IPS DF 6.9 (cell line): ENCODE data around the gene FBXO24.
"Not testable (repeated sequence)": the region's sequence is repeated elsewhere in the genome, so short reads cannot be mapped to it uniquely, and the experiment has no call there.

Source experiments
- DNase-seq: peaks from one replicate; pipeline ENCODE4 v3.0.0-alpha.2; 2013; ENCODE audit warnings: low read depth, low spot score
- H3K27ac ChIP-seq: one replicate; pipeline ENCODE4 v1.5.1; 2013; ENCODE audit warnings: low read length, control low read depth
- H3K27me3 ChIP-seq: 2 replicates; pipeline ENCODE4 v1.6.1; 2013; ENCODE audit warnings: mild to moderate bottlenecking, low read length; ENCODE audit not compliant: control insufficient read depth, insufficient read depth
- H3K36me3 ChIP-seq: 2 replicates; pipeline ENCODE4 v1.6.1; 2013; ENCODE audit warnings: low read length; ENCODE audit not compliant: control insufficient read depth, insufficient read depth
- H3K4me1 ChIP-seq: 2 replicates; pipeline ENCODE4 v1.6.1; 2013; ENCODE audit warnings: low read length; ENCODE audit not compliant: control insufficient read depth, insufficient read depth
- H3K4me3 ChIP-seq: 2 replicates; pipeline ENCODE4 v1.5.1; 2013; ENCODE audit warnings: mild to moderate bottlenecking, low read length
- H3K9me3 ChIP-seq: 2 replicates; pipeline ENCODE4 v1.6.1; 2013; ENCODE audit warnings: low read length, inconsistent platforms; ENCODE audit not compliant: control insufficient read depth, insufficient read depth
- whole genome bisulfite sequencing: extraction: QIAGEN DNeasy Blood & Tissue Kit; methylation state at CpG from one replicate; pipeline ENCODE4 v1.1.7; 2013; ENCODE audit warnings: mixed read lengths, missing lambda C conversion rate; ENCODE audit not compliant: insufficient read length, insufficient coverage; 5-methylcytosine and 5-hydroxymethylcytosine counted together

Gene FBXO24, protein sequence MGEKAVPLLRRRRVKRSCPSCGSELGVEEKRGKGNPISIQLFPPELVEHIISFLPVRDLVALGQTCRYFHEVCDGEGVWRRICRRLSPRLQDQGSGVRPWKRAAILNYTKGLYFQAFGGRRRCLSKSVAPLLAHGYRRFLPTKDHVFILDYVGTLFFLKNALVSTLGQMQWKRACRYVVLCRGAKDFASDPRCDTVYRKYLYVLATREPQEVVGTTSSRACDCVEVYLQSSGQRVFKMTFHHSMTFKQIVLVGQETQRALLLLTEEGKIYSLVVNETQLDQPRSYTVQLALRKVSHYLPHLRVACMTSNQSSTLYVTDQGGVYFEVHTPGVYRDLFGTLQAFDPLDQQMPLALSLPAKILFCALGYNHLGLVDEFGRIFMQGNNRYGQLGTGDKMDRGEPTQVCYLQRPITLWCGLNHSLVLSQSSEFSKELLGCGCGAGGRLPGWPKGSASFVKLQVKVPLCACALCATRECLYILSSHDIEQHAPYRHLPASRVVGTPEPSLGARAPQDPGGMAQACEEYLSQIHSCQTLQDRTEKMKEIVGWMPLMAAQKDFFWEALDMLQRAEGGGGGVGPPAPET

DNA sequence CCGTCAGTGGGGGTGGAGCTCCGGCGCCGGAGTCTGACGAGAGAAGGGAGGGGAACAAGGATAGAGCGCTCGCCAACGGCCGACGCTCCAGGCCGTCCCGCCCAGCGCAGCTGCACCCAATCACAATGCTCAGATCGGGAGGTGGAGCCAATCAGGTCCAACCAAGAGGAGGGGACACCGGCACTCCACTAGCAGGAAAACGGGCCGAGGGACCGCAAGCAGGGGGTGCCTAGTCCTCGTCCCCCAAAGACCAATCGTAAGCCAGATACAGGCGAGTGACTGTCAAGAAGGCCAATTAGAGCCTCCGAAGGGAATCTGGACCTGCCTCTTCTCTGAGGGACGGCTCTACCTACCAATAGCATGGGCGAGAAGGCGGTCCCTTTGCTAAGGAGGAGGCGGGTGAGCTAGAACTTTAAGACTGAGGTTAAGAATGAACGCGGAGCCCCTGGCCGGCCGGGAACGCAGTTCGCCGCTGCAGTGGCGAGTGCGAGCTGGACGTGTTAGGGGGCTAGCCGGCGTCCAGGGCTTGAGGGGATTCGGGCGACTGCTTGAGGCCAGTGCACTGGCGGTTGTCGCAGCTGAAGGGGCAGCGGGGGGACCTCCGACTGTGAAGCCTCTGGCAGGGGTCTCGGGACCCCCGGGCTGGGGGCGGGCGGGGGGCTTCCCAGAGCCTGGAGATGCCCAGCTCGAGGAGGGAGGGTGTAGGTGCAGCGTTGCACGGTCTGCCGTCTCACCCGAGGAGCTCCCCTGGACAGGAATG lies at the start of gene FBXO24:
Gene FBXO24, plus strand, starts transcription at position 63 of the 760 bp plus-strand sequence. Its CDS starts 298 bp downstream, at position 361.
- no peaks in the 10 kb centered on the region; the same call in 1 of the 2 replicates for H3K36me3 ChIP-seq

DNA sequence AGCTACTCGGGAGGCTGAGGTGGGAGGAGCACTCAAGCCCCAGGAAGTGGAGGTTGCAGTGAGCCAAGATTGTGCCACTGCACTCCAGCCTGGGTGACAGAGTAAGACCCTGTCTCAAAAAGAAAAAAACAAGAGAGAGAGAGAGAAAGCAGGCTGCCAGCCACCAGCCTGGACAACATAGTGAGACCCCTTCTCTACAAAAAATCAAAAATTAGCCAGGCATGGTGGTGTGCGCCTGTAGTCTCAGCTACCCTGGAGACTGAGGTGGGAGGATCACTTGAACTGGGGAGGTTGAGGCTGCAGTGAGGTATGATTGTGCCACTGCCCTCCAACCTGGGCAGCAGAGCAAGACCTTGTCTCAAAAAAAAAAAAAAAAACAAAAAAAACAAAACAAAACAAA lies 49.4 kb upstream of the FBXO24 start:
- DNase-seq, H3K36me3 ChIP-seq, H3K9me3 ChIP-seq, H3K4me3 ChIP-seq, H3K4me1 ChIP-seq, H3K27me3 ChIP-seq, H3K27ac ChIP-seq: not testable (repeated sequence)
- no CpG with 5 or more reads among the region's 2 CpGs for WGBS

More for the DNA sequence above, at the start of gene FBXO24:
- peak; percentile 100 for DNase-seq
- H3K9me3 ChIP-seq = no peaks in the 10 kb centered on the region
- WGBS = no CpG with 5 or more reads among the region's 53 CpGs
- peaks cover 14% of the 10 kb centered on the region for H3K4me1 ChIP-seq
- H3K27ac ChIP-seq = no peak within 1 kb of the TSS
- no peaks in the 10 kb centered on the region for H3K27me3 ChIP-seq
- H3K4me3 ChIP-seq = peak within 1 kb of the TSS; percentile 77

DNA sequence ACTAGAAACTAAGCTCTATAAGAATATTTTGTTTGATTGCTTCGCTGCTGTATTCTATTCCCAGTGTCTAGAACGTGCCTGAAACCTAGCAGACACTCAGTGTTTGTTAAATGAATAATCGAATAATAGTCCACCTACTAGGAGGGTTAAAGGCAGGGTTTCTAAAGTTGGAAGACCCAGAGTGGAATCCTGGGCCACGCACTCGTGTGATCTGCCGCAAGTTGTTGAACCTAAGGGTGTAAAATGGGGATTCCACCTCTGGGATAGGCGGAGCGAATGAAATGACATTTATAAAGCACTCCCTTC lies 47.8 kb upstream of the FBXO24 start:
- Histone ChIP-seq H3K9me3 (no peaks in the 10 kb centered on the region), H3K27ac (no peak overlapping the region), H3K27me3 (0 out of 2 replicates have a peak, but pooled peaks cover 1% of the 10 kb centered on the region), H3K4me1 (peaks cover 4% of the 10 kb centered on the region; the same call in 1 of the 2 replicates), H3K36me3 (no peaks in the 10 kb centered on the region), H3K4me3 (peak overlapping the region; percentile 15; the same call in 1 of the 2 replicates)
- no CpG with 5 or more reads among the region's 8 CpGs for WGBS
- DNase-seq = no peak

DNA sequence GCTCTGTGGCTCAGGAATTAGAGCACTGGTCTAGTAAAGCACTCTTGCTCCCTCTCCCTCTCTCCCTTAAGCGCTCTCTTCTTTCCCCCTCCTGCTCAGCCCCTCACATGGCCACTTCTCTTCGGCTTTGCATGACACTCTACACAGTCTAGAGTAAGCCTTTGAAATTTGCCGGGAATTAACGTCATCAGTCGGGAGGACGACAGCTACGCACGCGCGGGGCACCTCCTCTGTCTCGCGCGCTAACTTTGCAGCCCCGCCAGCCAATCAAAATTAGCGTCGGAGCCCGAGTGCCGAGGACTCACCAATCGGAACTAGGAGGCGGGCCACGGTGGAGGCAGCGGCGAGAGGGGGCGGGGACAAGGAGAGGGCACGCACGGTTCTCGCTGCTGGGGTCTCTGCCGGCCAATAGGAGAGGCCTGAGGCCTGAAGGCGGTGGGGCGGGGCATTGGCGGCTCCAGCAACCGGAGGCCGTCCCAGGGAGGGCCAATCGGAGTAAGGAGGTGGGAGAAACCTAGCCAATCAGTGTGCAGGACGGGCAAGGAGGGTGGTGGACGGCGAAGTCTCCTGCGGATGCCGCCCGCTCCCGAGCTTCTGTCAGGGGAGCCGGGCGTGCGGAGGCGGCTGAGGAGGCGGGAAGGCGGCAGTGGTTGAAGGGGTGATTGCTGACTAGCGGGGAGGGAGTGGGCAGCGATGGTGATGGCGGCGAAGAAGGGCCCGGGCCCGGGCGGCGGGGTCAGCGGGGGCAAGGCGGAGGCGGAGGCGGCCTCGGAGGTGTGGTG lies 47.3 kb upstream of the FBXO24 start, which contains the start of gene AGFG2:
Gene AGFG2, plus strand, starts transcription at position 550 of the 782 bp plus-strand sequence. Its CDS starts 144 bp downstream, at position 694.
- Histone ChIP-seq H3K27ac (no peak within 1 kb of the TSS), H3K27me3 (0 out of 2 replicates have a peak, but pooled peaks cover 1% of the 10 kb centered on the region), H3K9me3 (no peaks in the 10 kb centered on the region), H3K4me3 (peak within 1 kb of the TSS; percentile 72; the same call in 1 of the 2 replicates), H3K4me1 (peaks cover 4% of the 10 kb centered on the region; the same call in 1 of the 2 replicates), H3K36me3 (no peaks in the 10 kb centered on the region)
- no CpG with 5 or more reads among the region's 60 CpGs for WGBS
- DNase-seq = peak; percentile 95

DNA sequence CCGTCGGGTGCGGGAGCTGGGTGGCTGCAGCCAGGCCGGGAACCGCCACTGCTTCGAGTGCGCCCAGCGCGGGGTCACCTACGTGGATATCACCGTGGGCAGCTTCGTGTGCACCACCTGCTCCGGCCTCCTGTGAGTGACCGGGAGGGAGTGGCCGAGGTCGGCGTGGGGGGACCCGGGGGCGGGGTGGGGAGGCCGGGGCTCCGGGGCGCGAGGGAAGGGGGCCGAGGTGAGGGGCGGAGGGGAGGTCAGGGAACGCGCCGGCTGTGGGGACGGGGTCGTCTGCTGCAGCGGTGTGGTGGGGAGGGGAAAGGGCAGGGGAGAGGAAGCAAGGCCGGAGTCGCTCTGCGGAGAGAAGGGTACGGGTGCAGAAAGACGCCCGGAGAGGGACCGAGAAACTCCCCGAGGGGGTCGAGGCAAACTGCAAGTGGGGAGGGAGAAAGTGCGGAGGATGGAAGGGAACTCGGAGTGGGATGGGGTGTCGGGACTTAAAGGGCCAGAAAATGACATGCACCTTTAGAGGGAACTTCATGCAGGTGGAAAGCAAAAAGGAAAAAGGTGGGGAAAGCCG lies 46.6 kb upstream of the FBXO24 start:
- Histone ChIP-seq H3K27me3 (0 out of 2 replicates have a peak, but pooled peaks cover 1% of the 10 kb centered on the region), H3K36me3 (no peaks in the 10 kb centered on the region), H3K4me1 (peaks cover 4% of the 10 kb centered on the region; the same call in 1 of the 2 replicates), H3K27ac (no peak overlapping the region), H3K4me3 (peak overlapping the region; percentile 72; the same call in 1 of the 2 replicates), H3K9me3 (no peaks in the 10 kb centered on the region)
- no CpG with 5 or more reads among the region's 44 CpGs for WGBS
- DNase-seq = no peak

DNA sequence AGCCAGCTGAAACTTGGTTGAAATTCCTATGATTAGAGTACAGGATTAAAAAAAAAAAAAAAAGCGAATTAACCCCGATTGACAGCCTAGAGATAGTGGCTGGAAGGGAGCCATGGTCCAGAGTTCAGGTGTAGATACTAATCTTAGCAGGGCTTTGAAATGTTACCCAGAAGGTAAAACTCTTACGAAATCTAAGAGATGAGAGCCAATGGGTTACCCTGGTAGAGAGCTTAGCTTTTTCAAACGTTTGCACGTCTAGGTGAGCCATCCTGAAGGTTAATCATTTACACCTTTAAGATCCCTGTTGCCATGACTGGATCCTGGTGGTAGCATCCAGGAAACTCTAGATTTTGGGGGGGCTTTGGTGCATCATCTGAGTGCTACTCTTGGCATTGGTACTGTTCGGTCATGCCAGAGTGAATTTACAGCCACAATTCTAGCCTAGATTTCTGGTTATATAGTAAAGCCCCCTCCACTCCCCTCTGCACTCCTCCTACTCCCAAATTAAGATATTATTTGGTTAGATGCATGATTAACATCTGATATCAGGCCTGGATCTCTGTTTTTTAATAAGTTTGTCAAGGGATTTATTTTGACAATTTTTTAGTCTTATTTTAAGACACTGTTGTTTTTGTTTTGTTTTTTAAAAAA lies 45.9 kb upstream of the FBXO24 start:
- no peak for DNase-seq
- H3K4me3 ChIP-seq = peak overlapping the region; percentile 72; the same call in 1 of the 2 replicates
- 0 out of 2 replicates have a peak, but pooled peaks cover 1% of the 10 kb centered on the region for H3K27me3 ChIP-seq
- peaks cover 4% of the 10 kb centered on the region; the same call in 1 of the 2 replicates for H3K4me1 ChIP-seq
- WGBS = no CpG with 5 or more reads among the region's 6 CpGs
- H3K9me3 ChIP-seq = no peaks in the 10 kb centered on the region
- no peak overlapping the region for H3K27ac ChIP-seq
- no peaks in the 10 kb centered on the region for H3K36me3 ChIP-seq

DNA sequence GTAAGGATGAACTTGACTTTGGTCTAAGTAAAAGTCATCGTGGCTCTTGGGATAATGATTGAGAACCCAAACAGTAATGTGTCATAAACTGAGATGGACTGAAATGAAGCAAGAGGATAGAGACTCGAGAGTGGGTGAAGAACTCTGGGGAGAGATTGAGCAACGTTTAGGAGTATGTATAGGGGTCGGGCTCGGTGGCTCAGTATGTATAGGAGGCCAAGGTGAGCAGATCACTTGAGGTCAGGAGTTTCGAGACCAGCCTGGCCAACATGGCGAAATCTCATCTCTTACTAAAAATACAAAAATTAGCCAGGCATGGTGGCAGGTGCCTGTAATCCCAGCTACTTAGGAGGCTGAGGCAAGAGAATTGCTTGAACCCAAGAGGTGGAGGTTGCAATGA lies 44.8 kb upstream of the FBXO24 start:
- not testable (repeated sequence) for H3K4me3 ChIP-seq, H3K36me3 ChIP-seq, H3K9me3 ChIP-seq, H3K4me1 ChIP-seq, H3K27ac ChIP-seq, DNase-seq, H3K27me3 ChIP-seq
- WGBS = no CpG with 5 or more reads among the region's 7 CpGs

DNA sequence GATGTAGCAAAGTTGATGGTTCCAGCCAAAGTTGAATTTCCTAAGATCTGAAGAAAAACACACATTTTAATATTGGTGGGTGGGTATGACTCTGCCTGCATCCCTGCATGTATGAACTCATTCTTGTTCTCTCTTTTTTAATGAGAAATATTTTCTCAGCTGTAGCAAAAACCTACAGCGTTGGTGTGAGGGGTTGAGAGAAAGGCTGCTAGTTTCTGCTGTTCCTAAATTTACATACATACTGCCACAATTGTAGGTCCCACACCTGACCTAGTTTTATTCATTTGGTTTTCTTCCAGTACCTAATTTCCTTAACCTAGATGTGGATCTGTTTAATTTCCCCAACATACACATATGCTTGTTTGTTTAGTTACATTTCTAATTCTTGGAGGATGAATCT lies 42.5 kb upstream of the FBXO24 start:
- no CpG with 5 or more reads among the region's 1 CpG for WGBS
- Histone ChIP-seq H3K27ac (no peak overlapping the region), H3K4me3 (no peak overlapping the region), H3K4me1 (peaks cover 6% of the 10 kb centered on the region; the same call in 1 of the 2 replicates), H3K27me3 (0 out of 2 replicates have a peak, but pooled peaks cover 1% of the 10 kb centered on the region), H3K9me3 (no peaks in the 10 kb centered on the region), H3K36me3 (no peaks in the 10 kb centered on the region)
- DNase-seq = no peak

DNA sequence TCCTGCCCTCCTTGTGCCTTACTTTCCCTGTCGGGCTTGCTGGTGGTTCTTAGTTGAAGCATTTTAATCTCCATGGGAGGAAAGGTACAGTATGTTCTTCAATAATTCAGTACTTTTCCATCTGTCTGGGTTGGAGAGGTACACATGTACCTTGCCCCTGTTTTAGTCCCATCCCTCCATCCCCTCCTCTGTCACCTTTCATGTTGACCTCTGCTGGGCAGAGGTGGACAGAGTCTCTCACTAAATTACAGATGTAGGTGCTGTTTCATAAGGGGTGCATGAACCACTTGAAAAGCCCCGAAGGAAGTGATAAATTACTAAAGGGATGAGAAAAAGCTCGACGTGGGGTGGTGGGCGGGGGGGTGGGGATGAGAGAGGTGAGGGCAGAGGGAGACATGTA lies 41.7 kb upstream of the FBXO24 start:
- no peak overlapping the region for H3K4me3 ChIP-seq
- H3K27me3 ChIP-seq = 0 out of 2 replicates have a peak, but pooled peaks cover 1% of the 10 kb centered on the region
- no peaks in the 10 kb centered on the region for H3K36me3 ChIP-seq
- peaks cover 6% of the 10 kb centered on the region; the same call in 1 of the 2 replicates for H3K4me1 ChIP-seq
- H3K27ac ChIP-seq = no peak overlapping the region
- whole genome bisulfite sequencing = no CpG with 5 or more reads among the region's 5 CpGs
- H3K9me3 ChIP-seq = no peaks in the 10 kb centered on the region
- no peak for DNase-seq
